BJ (cell line): ENCODE results near the gene MEAF6. TPM values are rescaled to one million over a fixed set of nuclear protein-coding genes. Genes with fewer than 3 reads are reported as not detected.
"Not testable (repeated sequence)": the region's sequence is repeated elsewhere in the genome, so short reads cannot be mapped to it uniquely, and the experiment has no call there.

Experiments
- CTCF ChIA-PET: fragments of 350-600 bp; formaldehyde crosslinking; extraction: SDS; loops from one replicate; lab custom pipeline; 2021; ENCODE audit warnings: antibody characterized with exemption, inconsistent platforms; lab: Yijun Ruan, JAX
- POLR2A ChIA-PET: fragments of 300-600 bp; sonication (Branson Sonifier 250); formaldehyde crosslinking; extraction: SDS; loops from one replicate; lab custom pipeline; 2021; ENCODE audit warnings: antibody characterized with exemption; lab: Charles Lee
- DNase-seq: peaks from one replicate; pipeline ENCODE4 v3.0.0-alpha.2; 2011; ENCODE audit warnings: low read depth
- H3K27me3 ChIP-seq: 2 replicates; pipeline ENCODE4 v1.6.0; 2011; ENCODE audit warnings: low read length; ENCODE audit not compliant: control insufficient read depth, insufficient read depth
- H3K36me3 ChIP-seq: 2 replicates; pipeline ENCODE4 v1.5.1; 2011; ENCODE audit warnings: low read length; ENCODE audit not compliant: control insufficient read depth, insufficient read depth
- H3K4me3 ChIP-seq: 2 replicates; pipeline ENCODE4 v1.5.1; 2011; ENCODE audit warnings: low read depth, mild to moderate bottlenecking, control low read depth, low read length
- polyA plus RNA-seq: library from polyadenylated mRNA; depleted of rRNA; stranded (reverse); fragments of >200 nt; gene quantifications from 2 replicates; pipeline ENCODE4 v1.2.3, GENCODE V29; 2011
- TF ChIP-seq, protein P1 (sequence below): IDR thresholded peaks from 2 replicates; pipeline ENCODE4 v1.5.1; 2011; ENCODE audit warnings: low read depth, mild to moderate bottlenecking, control low read depth, inconsistent platforms, low read length, moderate library complexity; ENCODE audit not compliant: insufficient read depth

MEAF6 gene
- polyA plus RNA-seq, 1 experiment, result 43.1 TPM

DNA sequence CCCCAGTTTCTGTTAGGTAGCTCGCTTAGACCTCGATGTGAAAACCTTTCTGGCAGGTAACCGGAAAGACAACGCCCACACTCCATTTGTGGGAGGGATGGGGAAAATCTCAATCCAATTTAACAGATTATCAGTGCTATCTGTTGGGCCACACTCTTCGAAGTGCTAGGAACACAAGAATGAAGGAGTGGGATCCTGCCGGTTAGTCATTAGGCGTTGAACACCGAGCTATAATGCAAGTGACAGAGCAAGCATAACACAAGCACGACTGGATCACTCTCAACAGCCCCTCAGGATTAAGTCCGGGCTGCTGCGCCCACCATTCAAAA, 39.0 kb upstream of the MEAF6 start:
- peak overlapping the region; percentile 84 for H3K4me3 ChIP-seq
- H3K27me3 ChIP-seq, result no peaks in the 10 kb centered on the region
- CTCF ChIA-PET, result interaction anchor here (0.9 kb wide), 1 partner anchor 39 kb away, joined by 3 read pairs; the partner anchor contains the start of gene MEAF6
- H3K36me3 ChIP-seq, result peaks cover 2% of the 10 kb centered on the region; the same call in 1 of the 2 replicates
- TF ChIP-seq, protein P1, sequence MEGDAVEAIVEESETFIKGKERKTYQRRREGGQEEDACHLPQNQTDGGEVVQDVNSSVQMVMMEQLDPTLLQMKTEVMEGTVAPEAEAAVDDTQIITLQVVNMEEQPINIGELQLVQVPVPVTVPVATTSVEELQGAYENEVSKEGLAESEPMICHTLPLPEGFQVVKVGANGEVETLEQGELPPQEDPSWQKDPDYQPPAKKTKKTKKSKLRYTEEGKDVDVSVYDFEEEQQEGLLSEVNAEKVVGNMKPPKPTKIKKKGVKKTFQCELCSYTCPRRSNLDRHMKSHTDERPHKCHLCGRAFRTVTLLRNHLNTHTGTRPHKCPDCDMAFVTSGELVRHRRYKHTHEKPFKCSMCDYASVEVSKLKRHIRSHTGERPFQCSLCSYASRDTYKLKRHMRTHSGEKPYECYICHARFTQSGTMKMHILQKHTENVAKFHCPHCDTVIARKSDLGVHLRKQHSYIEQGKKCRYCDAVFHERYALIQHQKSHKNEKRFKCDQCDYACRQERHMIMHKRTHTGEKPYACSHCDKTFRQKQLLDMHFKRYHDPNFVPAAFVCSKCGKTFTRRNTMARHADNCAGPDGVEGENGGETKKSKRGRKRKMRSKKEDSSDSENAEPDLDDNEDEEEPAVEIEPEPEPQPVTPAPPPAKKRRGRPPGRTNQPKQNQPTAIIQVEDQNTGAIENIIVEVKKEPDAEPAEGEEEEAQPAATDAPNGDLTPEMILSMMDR, result no peak
- POLR2A ChIA-PET, result no interaction called here
- no peak for DNase-seq

DNA sequence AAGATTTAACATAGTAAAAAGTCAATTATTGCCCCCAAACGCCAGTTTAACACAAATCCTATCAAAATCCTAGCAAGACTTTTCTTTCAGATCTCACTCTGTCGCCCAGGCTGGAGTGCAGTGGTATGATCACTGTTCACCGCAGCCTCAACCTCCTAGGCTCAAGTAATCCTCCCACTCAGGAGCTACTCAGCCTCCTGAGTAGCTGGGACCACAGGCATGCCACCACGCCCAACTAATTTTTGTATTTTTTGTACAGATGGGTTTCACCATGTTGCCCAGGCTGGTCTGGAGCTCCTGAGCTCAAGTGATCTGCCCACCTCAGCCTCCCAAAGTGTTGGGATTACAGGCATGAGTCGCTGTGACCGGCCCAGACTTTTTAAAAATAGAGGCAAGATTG, 34.8 kb upstream of the MEAF6 start:
- Histone ChIP-seq H3K4me3 (no peak overlapping the region), H3K36me3 (peaks cover 11% of the 10 kb centered on the region), H3K27me3 (no peaks in the 10 kb centered on the region)
- no peak for DNase-seq
- TF ChIP-seq, protein P1, result no peak
- ChIA-PET CTCF (interaction anchor here (0.6 to 1.5 kb wide), 4 partner anchors 35 to 167 kb away, joined by 3 to 4 read pairs (median 3); partner anchors contain the start of gene MEAF6), POLR2A (no interaction called here)

DNA sequence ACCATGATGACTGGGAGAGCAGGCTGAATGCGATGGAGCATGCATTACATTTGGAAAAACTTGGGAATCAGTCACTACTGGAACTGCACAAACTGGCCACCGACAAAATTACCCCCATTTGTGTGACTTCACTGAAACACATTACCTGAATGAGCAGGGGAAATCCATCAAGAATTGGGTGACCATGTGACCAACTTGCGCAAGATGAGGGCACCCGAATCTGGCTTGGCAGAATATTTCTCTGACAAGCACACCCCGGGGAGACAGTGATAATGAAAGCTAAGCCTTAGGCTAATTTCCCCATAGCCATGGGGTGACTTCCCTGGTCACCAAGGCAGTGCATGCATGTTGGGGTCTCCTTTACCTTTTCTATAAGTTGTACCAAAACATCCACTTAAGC, 30.5 kb upstream of the MEAF6 start:
- Histone ChIP-seq H3K4me3 (no peak overlapping the region), H3K27me3 (no peaks in the 10 kb centered on the region), H3K36me3 (peaks cover 14% of the 10 kb centered on the region)
- CTCF ChIA-PET, result no interaction called here
- DNase-seq, result no peak
- TF ChIP-seq, protein P1, result no peak
- POLR2A ChIA-PET, result no interaction called here

DNA sequence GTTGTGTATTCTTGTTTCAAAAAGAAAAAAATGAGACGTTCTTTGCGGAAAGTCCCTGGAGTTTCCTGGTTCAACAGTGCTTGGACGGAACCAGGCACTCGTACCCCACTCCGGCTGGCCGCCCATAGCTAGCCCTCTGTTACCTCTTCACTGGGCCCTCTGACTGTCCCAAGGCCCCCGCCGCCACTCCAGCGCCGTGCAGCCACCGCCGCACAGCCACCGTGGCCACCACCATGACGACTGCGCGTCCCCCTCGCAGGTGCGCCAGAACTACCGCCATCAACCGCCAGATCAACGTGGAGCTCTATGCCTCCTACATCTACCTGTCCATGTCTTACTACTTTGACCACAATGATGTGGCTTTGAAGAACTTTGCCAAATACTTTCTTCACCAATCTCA, 30.0 kb upstream of the MEAF6 start:
- POLR2A ChIA-PET, result no interaction called here

DNA sequence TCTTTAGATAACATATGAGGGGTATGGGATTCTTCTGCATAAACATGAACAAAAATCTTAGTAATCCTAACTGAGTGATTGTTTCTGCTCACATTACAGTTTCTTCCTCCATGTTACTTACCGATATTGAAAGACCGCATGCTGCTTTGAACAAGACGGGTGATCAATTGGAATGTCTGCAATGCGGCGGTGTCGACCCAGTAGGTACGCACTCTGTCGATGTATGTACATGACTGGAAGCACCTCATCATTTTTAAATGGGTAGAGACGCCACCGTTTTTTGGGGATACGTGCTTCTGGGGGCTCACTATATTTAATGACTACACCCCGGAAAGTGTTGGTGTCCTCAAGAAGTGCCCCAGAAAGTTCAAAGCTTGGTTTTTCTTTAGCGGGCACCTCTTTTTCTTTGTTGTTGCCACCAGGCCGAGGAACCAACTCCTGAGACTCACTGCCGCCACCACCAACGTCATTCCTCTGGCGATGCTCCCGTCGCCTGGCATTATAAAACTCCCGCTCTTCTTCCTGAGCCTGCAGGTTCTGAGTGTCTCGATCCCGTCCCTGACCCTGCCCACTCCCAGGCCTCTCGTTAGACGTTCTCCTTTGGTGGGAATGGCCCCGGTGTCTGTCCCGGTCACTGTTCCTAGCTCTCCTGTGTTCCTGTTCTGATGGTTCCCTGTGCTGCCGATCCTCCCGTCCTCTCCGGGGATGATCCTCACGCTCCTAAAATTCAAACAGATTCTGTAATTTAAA, 25.6 kb upstream of the MEAF6 start:
- POLR2A ChIA-PET, result no interaction called here
- H3K4me3 ChIP-seq, result no peak overlapping the region
- DNase-seq, result no peak
- H3K27me3 ChIP-seq, result no peaks in the 10 kb centered on the region
- TF ChIP-seq, protein P1, result no peak
- CTCF ChIA-PET, result interaction anchor here (2.4 kb wide), 1 partner anchor 26 kb away, joined by 9 read pairs; the partner anchor contains the start of gene MEAF6
- peaks cover 21% of the 10 kb centered on the region for H3K36me3 ChIP-seq

More for the DNA sequence above, 30.0 kb upstream of the MEAF6 start:
- CTCF ChIA-PET, result no interaction called here
- H3K27me3 ChIP-seq, result no peaks in the 10 kb centered on the region
- DNase-seq, result no peak
- peaks cover 16% of the 10 kb centered on the region for H3K36me3 ChIP-seq
- no peak overlapping the region for H3K4me3 ChIP-seq
- TF ChIP-seq, protein P1, result no peak

DNA sequence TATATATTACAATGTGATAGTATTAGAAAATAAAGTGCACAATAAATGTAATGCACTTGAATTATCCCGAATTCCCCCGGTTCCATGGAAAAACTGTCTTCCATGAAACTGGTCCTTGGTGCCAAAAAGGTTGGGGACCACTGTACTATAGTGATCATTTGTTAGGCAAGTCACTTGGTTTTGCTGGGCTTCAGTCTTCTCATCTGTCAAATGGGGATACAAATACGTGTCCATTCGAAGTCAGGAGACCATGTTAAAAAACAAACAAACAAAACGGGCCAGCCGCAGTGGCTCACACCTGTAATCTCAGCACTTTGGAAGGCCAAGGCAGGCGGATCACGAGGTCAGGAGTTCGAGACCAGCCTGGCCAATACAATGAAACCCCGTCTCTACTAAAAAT, 24.6 kb upstream of the MEAF6 start:
- H3K27me3 ChIP-seq, POLR2A ChIA-PET, H3K4me3 ChIP-seq, DNase-seq: not testable (repeated sequence)
- CTCF ChIA-PET, result interaction anchor here (2.4 kb wide), 1 partner anchor 25 kb away, joined by 9 read pairs; the partner anchor contains the start of gene MEAF6
- peaks cover 13% of the 10 kb centered on the region for H3K36me3 ChIP-seq
